GM23248 (cell line): ENCODE data around the gene METTL22.

Source experiments
- EZH2 ChIP-seq: fragments of 200-600 bp; sonication (generic); IDR thresholded peaks from 2 replicates; pipeline ENCODE4 v1.6.1; 2018; ENCODE audit warnings: antibody characterized with exemption, mild to moderate bottlenecking; ENCODE audit not compliant: insufficient read depth, poor library complexity, severe bottlenecking
- EZH2phosphoT487 ChIP-seq: fragments of 200-600 bp; sonication (generic); IDR thresholded peaks from 2 replicates; pipeline ENCODE4 v1.6.1; 2018; ENCODE audit warnings: antibody characterized with exemption, moderate library complexity, mild to moderate bottlenecking, low read depth; ENCODE audit not compliant: insufficient read depth

- TF ChIP-seq EZH2: no peak
- no peak for TF ChIP-seq EZH2phosphoT487
Observed at GRCh38 chr16:8661703-8662102, 40.2 kb downstream of the METTL22 start.
